ENCODE measurements around the gene LAMB1.

- TF ChIP-seq CTCF (conservative IDR thresholded peaks at IDR 0.05 in 1 of 2, IDR thresholded peaks at IDR 0.05 in 1 of 2; ENCODE audit: extremely low read depth in 1 of 2, insufficient read depth in 1 of 2, low read depth in 1 of 2, low read length in 2 of 2): no peak
- no peak for TF ChIP-seq EZH2 (IDR thresholded peaks at IDR 0.05; ENCODE audit: borderline replicate concordance, low read length)
These were observed 76.5 kb downstream of the LAMB1 start for GRCh38 chr7:107926481-107926880.
